Peyer's patch (tissue), 4 donors: Measurements from ENCODE around the gene SLC29A4. TPM values are rescaled to one million over a fixed set of nuclear protein-coding genes. Genes with fewer than 3 reads are reported as not detected.
A peak's percentile ranks its signal among the peaks of the same experiment; 100 is the strongest.

Experiments used
- DNase-seq, 3 donors: peaks; one replicate each; pipeline ENCODE4 v3.0.0-alpha.2; 2017 to 2019
- H3K27ac ChIP-seq, 4 donors: fragments of 200-600 bp; sonication (generic); one replicate each; pipeline ENCODE4 v1.5.1; 2016 to 2019
- H3K27me3 ChIP-seq, 2 donors: fragments of 200-600 bp; sonication (generic); one replicate each; pipeline ENCODE4 v1.5.1; 2019
- H3K36me3 ChIP-seq, 3 donors: fragments of 200-600 bp; sonication (generic); one replicate each; pipeline ENCODE4 v1.5.1; 2016 to 2019
- H3K4me1 ChIP-seq, 4 donors: fragments of 200-600 bp; sonication (generic); one replicate each; pipeline ENCODE4 v1.5.1; 2016 to 2019
- H3K4me3 ChIP-seq, 4 donors: fragments of 200-600 bp; sonication (generic); 1 replicate in 3 of 4; 2 replicates in 1 of 4; pipeline ENCODE4 v1.5.1; 2016 to 2019; ENCODE audit warnings: mild to moderate bottlenecking in 1 of 4
- H3K9me3 ChIP-seq, 4 donors: fragments of 200-600 bp; sonication (generic); one replicate each; pipeline ENCODE4 v1.5.1; 2016 to 2019; ENCODE audit warnings: mild to moderate bottlenecking in 1 of 4
- POLR2A ChIP-seq, 2 donors: fragments of 450-650 bp; IDR thresholded peaks; one replicate each; pipeline ENCODE4 v1.5.1; 2017; ENCODE audit warnings: antibody characterized with exemption in 2 of 2, mild to moderate bottlenecking in 2 of 2, moderate library complexity in 2 of 2
- total RNA-seq, 4 donors: library from RNA; depleted of rRNA; stranded (reverse); fragments of >200 nt; gene quantifications; one replicate each; pipeline ENCODE4 v1.1.0, GENCODE V29; 2016
- TF ChIP-seq, protein P1 (sequence below), 6 experiments: fragments of 450-650 bp in 4 of 6; fragments of 200-600 bp in 2 of 6; sonication (generic) in 1 of 6; IDR thresholded peaks; one replicate each; pipeline ENCODE4 v1.5.1; 2017 to 2019; ENCODE audit warnings: antibody characterized with exemption in 6 of 6, mild to moderate bottlenecking in 3 of 6, moderate library complexity in 1 of 6

SLC29A4 gene
- total RNA-seq, 4 donors from 2014 or later = 3.2 to 12.4 (median 4.6) TPM

DNA sequence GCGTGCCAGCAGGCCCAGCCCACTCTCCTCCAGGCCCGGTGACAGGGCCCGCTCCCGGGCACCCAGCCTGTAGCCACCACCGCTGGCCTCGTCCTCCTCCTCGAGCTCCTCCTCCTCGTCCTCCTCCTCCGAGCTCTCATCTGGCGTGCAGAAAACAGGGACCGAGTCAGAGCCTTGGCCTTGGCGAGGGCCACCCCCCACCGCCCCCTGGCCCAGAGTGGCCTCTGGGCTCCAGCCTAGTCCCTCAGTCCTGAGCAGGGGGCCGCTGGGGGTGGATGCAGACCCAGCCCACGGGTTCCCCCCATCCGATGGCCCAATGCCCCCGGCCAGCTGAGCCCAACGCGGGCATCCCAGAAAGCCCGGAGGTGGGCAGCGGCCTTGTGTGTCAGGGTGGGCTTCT is 62.9 kb downstream of the SLC29A4 start:
- Histone ChIP-seq H3K4me3 (no peak overlapping the region), H3K27me3 (no peaks in the 10 kb centered on the region), H3K27ac (no peak overlapping the region), H3K9me3 (peaks cover 0 to 10% (median 3%) of the 10 kb centered on the region in 4 donors), H3K36me3 (peaks cover 0 to 88% (median 0%) of the 10 kb centered on the region in 3 donors), H3K4me1 (no peaks in the 10 kb centered on the region)
- no peak for DNase-seq
- TF ChIP-seq, protein P1, sequence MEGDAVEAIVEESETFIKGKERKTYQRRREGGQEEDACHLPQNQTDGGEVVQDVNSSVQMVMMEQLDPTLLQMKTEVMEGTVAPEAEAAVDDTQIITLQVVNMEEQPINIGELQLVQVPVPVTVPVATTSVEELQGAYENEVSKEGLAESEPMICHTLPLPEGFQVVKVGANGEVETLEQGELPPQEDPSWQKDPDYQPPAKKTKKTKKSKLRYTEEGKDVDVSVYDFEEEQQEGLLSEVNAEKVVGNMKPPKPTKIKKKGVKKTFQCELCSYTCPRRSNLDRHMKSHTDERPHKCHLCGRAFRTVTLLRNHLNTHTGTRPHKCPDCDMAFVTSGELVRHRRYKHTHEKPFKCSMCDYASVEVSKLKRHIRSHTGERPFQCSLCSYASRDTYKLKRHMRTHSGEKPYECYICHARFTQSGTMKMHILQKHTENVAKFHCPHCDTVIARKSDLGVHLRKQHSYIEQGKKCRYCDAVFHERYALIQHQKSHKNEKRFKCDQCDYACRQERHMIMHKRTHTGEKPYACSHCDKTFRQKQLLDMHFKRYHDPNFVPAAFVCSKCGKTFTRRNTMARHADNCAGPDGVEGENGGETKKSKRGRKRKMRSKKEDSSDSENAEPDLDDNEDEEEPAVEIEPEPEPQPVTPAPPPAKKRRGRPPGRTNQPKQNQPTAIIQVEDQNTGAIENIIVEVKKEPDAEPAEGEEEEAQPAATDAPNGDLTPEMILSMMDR (IDR thresholded peaks at IDR 0.05) = no peak
- no peak for TF ChIP-seq POLR2A (IDR thresholded peaks at IDR 0.05)

DNA sequence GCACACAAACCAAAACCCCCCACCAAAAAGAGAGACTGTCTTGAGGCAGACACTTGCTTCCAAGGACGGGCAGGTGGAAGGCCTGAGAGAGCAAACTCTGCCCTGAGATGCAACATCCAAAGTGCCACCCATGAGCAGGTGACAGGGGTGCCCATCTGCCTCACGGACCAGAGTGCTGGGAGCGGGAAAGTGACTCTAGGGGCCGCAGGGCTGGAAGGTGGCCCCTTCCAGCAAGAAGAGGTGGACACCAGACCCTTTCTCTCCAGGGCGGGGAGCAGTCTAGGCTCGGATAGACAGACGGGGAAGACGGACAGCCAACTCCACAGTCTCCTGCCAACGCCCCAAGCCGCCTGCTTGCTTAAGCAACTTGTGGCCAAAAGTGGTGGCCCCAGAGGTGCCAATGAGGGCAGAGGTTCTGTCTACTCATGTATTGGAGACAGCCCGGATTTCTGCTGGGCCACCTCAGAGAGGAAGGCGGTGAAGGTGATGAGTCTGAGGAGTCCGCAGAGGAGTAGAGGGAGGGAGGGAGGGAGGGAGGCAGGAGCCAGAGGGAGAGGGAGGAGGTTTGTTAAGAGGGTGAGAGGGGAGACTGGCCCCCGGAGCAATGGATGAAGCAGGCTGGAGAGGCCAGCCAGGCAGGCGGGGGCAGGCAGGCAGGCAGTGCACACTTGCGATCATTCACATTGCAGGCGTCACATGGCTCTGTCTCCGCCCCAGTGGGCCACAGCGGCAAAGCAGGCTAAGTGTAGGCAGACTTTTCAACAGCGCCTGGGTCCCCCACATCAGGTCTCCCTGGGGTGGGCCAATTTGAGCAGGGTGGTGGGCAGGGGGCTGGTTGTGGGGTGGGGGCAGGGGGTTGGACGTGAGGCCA is 65.6 kb downstream of the SLC29A4 start:
- H3K4me1 ChIP-seq = peaks cover 0 to 5% (median 0%) of the 10 kb centered on the region in 4 donors
- H3K4me3 ChIP-seq = no peak overlapping the region
- DNase-seq = no peak
- TF ChIP-seq, protein P1 (IDR thresholded peaks at IDR 0.05) = no peak
- TF ChIP-seq POLR2A (IDR thresholded peaks at IDR 0.05) = no peak
- H3K27me3 ChIP-seq = no peaks in the 10 kb centered on the region
- H3K9me3 ChIP-seq = peaks cover 0 to 10% (median 3%) of the 10 kb centered on the region in 4 donors
- H3K27ac ChIP-seq = no peak overlapping the region
- H3K36me3 ChIP-seq = peaks cover 0 to 87% (median 0%) of the 10 kb centered on the region in 3 donors

GRCh38 chr7:5349005-5349380 is 66.2 kb downstream of the SLC29A4 start:
- no peak for DNase-seq
- Histone ChIP-seq H3K9me3 (peaks cover 0 to 8% (median 3%) of the 10 kb centered on the region in 4 donors), H3K4me3 (no peak overlapping the region), H3K36me3 (peaks cover 0 to 81% (median 0%) of the 10 kb centered on the region in 3 donors), H3K27ac (peak overlapping the region in 1 of 4 donors; percentile 12), H3K27me3 (no peaks in the 10 kb centered on the region), H3K4me1 (peaks cover 0 to 11% (median 0%) of the 10 kb centered on the region in 4 donors)
- TF ChIP-seq POLR2A (IDR thresholded peaks at IDR 0.05) = no peak
- TF ChIP-seq, protein P1 (IDR thresholded peaks at IDR 0.05) = no peak

GRCh38 chr7:5349437-5350173 is 66.9 kb downstream of the SLC29A4 start:
- H3K27ac ChIP-seq = no peak overlapping the region
- DNase-seq = no peak
- no peaks in the 10 kb centered on the region for H3K27me3 ChIP-seq
- H3K4me1 ChIP-seq = peaks cover 0 to 17% (median 0%) of the 10 kb centered on the region in 4 donors
- H3K9me3 ChIP-seq = peaks cover 0 to 2% (median 0%) of the 10 kb centered on the region in 4 donors
- no peak overlapping the region for H3K4me3 ChIP-seq
- peaks cover 0 to 75% (median 0%) of the 10 kb centered on the region in 3 donors for H3K36me3 ChIP-seq
- TF ChIP-seq POLR2A (IDR thresholded peaks at IDR 0.05) = no peak
- TF ChIP-seq, protein P1 (IDR thresholded peaks at IDR 0.05) = no peak

- DNase-seq = no peak
- no peaks in the 10 kb centered on the region for H3K27me3 ChIP-seq
- TF ChIP-seq, protein P1 (IDR thresholded peaks at IDR 0.05) = no peak
- TF ChIP-seq POLR2A (IDR thresholded peaks at IDR 0.05) = no peak
- peaks cover 0 to 70% (median 0%) of the 10 kb centered on the region in 3 donors for H3K36me3 ChIP-seq
- H3K4me1 ChIP-seq = peaks cover 0 to 23% (median 0%) of the 10 kb centered on the region in 4 donors
- no peak overlapping the region for H3K4me3 ChIP-seq
- H3K9me3 ChIP-seq = no peaks in the 10 kb centered on the region
- no peak overlapping the region for H3K27ac ChIP-seq
Measured at GRCh38 chr7:5350174-5350463, 67.4 kb downstream of the SLC29A4 start.
